D721Med (cell line): ENCODE measurements around the gene UTF1.

ENCODE experiments used
- DNase-seq: peaks from one replicate; pipeline ENCODE4 v3.0.0; 2011; ENCODE audit warnings: low spot score; ENCODE audit not compliant: insufficient read length
- FAIRE-seq: peaks from 2 replicates; lab custom pipeline; 2011; peaks lifted over from hg19 to GRCh38; lab: Jason Lieb, UNC
- CTCF ChIP-seq: IDR thresholded peaks from 2 replicates; pipeline ENCODE4 v1.5.1; 2012; ENCODE audit warnings: mild to moderate bottlenecking, control low read depth; ENCODE audit not compliant: insufficient read depth; ENCODE audit errors: missing control alignments

UTF1 gene

GRCh38 chr10:133242611-133243356 lies 12.8 kb downstream of the UTF1 start:
- no peak for FAIRE-seq
- DNase-seq: no peak
- no peak for TF ChIP-seq CTCF

GRCh38 chr10:133243593-133243992 lies 13.6 kb downstream of the UTF1 start:
- FAIRE-seq (no peak), DNase-seq (no peak)
- no peak for TF ChIP-seq CTCF

GRCh38 chr10:133245439-133246235 lies 15.6 kb downstream of the UTF1 start:
- TF ChIP-seq CTCF: no peak
- FAIRE-seq: no peak
- DNase-seq: no peak

GRCh38 chr10:133246236-133246626 lies 16.2 kb downstream of the UTF1 start:
- DNase-seq (no peak), FAIRE-seq (no peak)
- TF ChIP-seq CTCF: no peak

GRCh38 chr10:133247681-133248333 lies 17.8 kb downstream of the UTF1 start:
- no peak for TF ChIP-seq CTCF
- FAIRE-seq (no peak), DNase-seq (no peak)

GRCh38 chr10:133248334-133248715 lies 18.3 kb downstream of the UTF1 start:
- no peak for FAIRE-seq

More at GRCh38 chr10:133248334-133248715, 18.3 kb downstream of the UTF1 start:
- no peak for TF ChIP-seq CTCF
- no peak for DNase-seq
